ENCODE results near the gene TEX26.

DNA sequence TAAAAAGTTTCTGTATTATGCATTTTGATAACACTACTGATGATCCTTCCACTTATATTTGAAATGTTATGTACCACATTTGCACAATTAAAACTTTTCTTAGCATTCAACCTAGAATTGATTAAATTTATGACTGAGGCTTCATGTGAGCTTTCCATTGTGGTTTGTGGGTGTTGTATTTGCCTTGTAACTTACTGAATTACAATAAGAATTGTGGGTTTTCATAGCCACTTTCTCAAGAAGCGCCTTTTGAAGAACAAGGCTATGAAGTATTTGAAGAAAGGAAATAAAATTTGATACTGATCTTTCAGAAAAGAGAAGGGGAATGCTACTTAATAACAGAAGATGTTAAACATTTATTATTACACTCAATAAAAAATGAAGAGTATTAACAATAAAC, 7.0 kb upstream of the TEX26 start:
- TF ChIP-seq, protein P1, sequence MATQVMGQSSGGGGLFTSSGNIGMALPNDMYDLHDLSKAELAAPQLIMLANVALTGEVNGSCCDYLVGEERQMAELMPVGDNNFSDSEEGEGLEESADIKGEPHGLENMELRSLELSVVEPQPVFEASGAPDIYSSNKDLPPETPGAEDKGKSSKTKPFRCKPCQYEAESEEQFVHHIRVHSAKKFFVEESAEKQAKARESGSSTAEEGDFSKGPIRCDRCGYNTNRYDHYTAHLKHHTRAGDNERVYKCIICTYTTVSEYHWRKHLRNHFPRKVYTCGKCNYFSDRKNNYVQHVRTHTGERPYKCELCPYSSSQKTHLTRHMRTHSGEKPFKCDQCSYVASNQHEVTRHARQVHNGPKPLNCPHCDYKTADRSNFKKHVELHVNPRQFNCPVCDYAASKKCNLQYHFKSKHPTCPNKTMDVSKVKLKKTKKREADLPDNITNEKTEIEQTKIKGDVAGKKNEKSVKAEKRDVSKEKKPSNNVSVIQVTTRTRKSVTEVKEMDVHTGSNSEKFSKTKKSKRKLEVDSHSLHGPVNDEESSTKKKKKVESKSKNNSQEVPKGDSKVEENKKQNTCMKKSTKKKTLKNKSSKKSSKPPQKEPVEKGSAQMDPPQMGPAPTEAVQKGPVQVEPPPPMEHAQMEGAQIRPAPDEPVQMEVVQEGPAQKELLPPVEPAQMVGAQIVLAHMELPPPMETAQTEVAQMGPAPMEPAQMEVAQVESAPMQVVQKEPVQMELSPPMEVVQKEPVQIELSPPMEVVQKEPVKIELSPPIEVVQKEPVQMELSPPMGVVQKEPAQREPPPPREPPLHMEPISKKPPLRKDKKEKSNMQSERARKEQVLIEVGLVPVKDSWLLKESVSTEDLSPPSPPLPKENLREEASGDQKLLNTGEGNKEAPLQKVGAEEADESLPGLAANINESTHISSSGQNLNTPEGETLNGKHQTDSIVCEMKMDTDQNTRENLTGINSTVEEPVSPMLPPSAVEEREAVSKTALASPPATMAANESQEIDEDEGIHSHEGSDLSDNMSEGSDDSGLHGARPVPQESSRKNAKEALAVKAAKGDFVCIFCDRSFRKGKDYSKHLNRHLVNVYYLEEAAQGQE (IDR thresholded peaks at IDR 0.05; ENCODE audit: insufficient read depth in 1 of 2, low read depth in 2 of 2, low read length in 2 of 2): no peak
- TF ChIP-seq SIN3A (IDR thresholded peaks at IDR 0.05; ENCODE audit: borderline replicate concordance, insufficient read depth, low read length): no peak

Measured in PFSK-1 (cell line).